Superior temporal gyrus (tissue), 1 donor: ENCODE results near the gene OR4N2.
"Not testable (repeated sequence)": the region's sequence is repeated elsewhere in the genome, so short reads cannot be mapped to it uniquely, and the experiment has no call there.

Experiments used
- DNase-seq: peaks from one replicate; pipeline ENCODE4 v3.0.0-alpha.2; 2016; ENCODE audit errors: extremely low spot score

OR4N2 gene, protein sequence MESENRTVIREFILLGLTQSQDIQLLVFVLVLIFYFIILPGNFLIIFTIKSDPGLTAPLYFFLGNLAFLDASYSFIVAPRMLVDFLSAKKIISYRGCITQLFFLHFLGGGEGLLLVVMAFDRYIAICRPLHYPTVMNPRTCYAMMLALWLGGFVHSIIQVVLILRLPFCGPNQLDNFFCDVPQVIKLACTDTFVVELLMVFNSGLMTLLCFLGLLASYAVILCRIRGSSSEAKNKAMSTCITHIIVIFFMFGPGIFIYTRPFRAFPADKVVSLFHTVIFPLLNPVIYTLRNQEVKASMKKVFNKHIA

DNA sequence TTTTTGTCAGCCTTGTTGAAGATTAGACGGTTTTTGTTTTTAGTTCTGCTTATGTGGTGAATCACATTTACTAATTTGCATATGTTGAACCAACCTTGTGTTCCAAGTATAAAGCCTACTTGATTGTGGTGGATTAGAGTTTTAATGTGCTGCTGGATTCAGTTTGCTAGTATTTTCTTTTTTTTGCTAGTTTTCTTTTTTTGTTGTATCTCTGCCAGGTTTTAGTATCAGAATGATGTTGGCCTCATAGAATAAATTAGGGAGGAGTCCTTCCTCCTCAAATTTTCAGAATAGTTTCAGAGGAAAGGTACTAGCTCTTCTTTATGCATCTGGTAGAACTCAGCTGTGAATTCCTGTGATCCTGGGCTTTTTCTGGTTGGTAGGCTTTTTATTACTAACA, at the start of gene OR4N2:
Gene OR4N2 (plus strand): TSS at position 301 of the 400 bp plus-strand sequence. CDS start 23,679 bp downstream, outside the sequence.
- DNase-seq = peak; percentile 13

DNA sequence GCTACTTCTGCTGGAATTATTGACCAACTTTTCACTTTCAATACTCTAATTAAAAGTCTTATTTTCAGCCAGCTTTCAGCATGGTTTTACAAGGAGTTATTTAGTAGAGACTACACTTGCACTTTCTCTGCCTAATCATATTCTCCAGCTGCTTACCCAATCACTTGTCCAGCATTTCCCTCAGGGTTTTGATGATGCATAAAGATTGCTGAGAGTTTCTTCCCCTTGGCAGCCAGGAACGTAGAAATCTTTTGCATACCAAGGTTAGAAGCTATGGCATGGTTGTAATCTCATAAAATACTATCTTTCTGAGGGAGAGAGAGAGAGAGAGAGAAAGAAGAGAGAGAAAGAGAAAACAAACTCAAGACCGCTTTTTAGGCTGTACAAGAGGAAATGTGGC, 49.4 kb upstream of the OR4N2 start:
- no peak for DNase-seq

DNA sequence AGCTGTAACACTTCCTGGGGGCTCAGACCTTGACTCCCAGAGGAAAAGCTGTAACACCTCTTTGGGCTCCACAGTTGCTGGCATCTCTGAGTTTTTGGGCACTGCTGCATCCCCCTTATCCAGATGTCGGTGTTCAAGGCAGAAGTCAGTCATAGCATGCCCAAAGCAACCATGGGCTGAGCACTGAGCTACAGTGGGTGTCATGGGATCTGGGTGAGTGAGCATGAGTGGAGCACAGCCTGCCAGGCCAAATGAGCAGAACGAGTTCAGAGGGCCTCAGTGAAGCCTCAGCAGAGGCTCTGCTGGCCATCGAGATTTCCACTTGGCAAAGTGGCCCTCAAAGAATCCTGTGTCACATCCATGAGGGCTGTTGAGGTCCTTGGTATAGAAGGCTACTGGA, 32.1 kb upstream of the OR4N2 start:
- DNase-seq = not testable (repeated sequence)

DNA sequence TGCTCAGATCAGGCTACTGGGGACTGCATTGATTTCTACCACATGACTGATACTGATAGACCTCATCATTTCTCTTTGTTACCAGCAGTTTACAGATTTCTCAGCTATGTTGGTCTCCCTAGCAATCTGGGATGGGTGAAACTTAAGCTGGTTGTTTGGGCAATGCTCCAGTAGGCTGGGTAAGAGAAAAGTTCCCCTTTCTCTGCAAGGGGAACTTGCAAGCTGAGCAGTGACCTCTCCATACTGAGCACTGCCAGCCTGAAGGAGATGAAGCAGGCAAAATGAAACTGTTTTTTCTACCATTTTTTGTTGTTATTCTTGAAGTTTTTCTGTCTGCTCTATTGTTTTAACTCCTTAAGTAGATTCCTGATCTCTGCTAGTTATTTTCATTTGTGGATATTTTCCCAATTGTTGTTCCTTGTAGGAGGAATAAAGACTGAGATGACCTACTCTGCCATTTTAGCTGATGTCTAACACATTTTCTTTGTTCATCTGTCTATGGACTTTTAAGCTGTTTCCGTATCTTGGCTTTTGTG, 31.6 kb upstream of the OR4N2 start:
- DNase-seq = no peak

DNA sequence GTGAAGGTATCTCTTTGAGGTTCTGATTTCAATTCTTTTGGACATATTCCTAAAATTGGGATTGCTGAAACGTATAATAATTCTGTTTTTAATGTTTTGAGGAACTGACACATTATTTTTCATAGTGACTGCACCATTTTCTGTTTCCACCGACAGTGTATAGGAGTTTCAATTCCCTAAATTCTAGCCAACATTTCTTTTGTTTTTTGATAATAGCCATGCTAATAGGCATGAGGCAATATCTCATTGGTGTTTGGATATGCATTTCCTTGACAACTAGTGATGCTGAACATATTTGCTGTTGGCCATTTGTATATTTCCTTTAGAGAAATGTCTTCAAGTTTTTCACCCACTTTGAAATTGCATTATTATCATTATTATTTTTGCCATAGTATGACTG, 31.1 kb upstream of the OR4N2 start:
- not testable (repeated sequence) for DNase-seq

DNA sequence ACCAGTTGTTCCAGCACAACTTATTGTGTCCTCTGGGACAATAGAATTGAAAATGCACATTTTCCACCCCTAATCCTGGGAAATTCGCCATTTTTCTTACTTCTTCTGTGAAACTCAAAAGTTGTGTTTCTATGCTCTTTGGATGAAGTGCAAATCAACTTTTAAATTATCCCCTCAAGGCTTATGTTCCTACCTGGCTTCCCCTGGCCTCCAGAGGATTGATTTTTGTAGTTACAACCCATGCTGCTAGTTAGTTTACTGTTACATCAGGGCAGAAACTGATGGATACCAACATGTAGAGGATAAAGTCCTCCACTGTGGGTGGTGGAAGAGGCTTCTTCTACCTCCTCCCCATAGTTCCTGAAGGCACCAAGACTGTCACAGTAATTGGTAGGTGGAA, 30.4 kb upstream of the OR4N2 start, which contains the start of gene OR4M1:
Gene OR4M1 (plus strand): TSS at position 301 of the 400 bp plus-strand sequence. CDS start 6,819 bp downstream, outside the sequence.
- DNase-seq = not testable (repeated sequence)

DNA sequence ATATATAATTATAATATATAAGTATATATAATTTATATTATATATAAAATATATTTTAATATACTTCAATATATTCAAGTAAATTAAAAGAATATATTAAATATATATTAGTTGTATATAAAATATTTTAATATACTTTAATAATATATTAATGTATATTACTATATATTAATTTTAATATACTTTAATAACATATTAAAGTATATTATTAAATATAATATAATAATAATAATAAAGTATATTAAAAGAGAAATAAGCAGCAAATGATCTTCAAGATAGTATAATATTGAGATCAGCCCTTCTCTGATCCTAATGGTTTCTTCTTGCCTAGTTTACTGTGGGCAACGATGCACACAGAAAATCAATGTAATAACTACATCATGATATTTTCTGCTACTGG, 28.0 kb upstream of the OR4N2 start:
- DNase-seq = no peak

DNA sequence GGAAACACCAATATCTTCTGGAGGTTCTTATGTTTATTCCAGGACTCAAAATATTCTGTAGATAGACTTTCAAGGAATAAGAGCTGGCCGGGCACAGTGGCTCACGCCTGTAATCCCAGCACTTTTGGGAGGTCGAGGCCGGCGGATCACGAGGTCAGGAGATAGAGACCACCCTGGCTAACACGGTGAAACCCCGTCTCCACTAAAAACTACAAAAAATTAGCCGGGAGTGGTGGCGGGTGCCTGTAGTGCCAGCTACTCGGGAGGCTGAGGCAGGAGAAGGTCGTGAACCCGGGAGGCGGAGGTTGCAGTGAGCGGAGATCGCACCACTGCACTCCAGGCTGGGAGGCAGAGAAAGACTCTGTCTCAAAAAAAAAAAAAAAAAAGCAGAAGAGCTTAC, 17.7 kb upstream of the OR4N2 start:
- not testable (repeated sequence) for DNase-seq

DNA sequence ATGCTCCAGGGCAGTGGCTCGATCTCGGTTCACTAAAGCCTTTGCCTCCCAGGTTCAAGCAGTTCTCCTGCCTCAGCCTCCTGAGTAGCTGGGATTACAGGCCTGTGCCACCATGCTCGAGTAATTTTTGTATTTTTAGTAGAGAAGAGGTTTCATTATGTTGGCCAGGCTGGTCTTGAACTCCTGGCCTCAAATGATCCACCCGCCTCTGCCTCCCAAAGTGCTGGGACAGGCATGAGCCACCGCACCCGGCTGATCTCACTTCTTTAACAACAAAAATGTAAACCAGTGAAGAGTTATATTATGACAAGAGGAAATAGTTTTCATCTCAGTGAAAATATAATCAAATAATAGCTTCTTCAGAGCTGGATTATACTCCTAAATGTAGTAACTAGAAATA, 16.3 kb upstream of the OR4N2 start:
- not testable (repeated sequence) for DNase-seq

DNA sequence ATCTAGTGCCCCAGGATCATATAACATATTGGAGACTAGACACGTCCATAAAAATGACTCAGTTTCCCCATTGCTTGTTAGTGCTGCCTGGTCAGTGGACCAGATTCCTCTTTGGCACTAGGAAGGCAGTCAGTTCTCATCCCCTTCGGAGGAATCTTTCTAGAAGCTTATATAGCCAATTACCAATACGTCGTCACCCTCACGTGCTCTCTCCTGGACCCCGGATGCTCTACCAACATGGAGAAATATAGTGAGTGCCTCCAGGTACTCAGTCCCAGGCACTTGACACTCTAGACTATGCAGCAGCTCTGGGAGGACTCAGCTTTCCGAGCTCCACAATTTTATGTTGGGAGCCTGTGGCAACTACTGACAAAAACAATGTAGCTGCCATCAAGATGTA, 15.4 kb upstream of the OR4N2 start:
- DNase-seq = not testable (repeated sequence)

DNA sequence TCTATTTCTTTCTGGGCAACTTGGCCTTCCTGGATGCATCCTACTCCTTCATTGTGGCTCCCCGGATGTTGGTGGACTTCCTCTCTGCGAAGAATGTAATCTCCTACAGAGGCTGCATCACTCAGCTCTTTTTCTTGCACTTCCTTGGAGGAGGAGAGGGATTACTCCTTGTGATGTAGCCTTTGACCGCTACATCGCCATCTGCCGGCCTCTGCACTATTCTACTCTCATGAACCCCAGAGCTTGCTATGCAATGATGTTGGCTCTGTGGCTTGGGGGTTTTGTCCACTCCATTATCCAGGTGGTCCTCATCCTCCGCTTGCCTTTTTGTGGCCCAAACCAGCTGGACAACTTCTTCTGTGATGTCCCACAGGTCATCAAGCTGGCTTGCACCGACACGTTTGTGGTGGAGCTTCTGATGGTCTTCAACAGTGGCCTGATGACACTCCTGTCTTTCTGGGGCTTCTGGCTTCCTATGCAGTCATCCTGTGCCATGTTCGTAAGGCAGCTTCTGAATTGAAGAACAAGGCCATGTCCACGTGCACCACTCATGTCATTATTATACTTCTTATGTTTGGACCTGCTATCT, 7.0 kb upstream of the OR4N2 start:
- DNase-seq = not testable (repeated sequence)

DNA sequence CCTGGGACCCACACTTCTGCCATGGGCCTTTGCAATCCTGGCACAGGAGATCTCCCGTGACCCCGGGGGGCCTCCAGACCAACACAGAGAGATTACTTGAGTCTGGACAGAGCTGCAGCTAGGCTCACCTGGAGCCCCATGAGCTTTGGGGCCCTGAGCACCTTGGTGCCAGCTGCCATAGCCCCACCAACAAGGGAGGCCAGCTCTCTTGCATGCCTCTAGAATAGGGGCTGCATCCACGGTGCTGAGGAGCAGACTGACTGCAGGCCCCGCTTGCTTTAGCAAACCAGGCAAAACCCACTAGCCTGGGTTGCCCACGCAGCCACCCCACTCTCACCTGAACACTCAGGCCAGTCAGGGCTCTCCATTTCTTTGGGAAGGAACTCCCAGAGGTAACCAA, 3.7 kb upstream of the OR4N2 start:
- no peak for DNase-seq

DNA sequence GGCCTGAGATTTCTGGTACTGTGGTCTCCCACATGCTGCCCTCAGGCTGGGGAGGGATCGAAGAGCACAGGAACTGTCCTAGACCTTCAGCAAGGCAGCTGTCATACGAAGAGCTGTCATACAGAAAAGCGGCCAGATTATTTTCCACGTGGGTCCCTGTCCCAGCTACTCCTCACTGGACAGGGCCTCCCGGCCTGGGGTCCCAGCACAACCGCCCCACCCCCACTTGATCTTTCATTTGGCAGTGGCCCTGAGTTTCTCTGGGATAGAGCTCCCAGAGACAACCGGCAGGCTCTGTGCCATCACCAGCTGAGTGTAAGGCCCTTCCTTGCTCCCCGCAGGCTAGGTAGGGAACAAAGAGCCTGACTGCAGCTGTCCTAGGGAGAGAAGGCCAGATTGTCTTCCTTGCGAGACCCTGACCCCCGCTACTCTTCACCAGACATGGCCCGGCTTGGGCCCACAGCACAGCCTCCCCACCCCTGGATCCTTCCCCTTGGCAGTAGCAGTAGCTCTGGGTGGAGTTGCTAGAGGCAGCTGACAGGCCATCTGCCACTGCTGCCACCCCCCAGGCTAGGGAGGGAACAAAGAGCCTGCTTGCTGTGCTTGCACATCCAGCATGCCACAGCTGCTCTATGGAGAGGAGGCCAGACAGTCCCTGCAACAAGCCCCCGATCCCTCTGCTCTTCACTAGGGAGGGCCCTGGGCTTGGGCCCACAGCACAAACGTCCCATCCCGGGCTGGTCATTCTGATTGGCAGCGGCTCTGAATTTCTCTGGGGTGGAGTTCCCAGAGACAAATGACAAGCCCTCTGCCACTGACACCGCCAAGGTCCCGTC, 3.1 kb upstream of the OR4N2 start:
- peak; percentile 86 for DNase-seq

DNA sequence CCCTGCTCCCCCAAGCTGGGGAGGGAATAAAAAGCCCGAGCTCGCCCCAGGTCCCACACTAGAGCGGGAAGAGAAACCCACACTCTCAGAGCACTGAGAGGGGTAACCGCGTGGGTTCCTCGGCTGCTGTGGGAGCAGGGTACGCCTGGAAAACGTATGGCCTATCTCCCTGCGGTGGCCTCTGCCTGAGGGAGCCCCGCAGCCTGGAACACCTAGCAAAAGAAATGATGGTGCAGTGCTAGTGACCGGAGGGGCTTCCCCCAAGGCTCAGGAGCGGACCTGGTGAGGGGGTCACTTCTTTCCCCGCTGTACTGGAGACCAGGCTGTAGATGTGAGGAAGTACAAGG, 2.5 kb upstream of the OR4N2 start:
- no peak for DNase-seq

DNA sequence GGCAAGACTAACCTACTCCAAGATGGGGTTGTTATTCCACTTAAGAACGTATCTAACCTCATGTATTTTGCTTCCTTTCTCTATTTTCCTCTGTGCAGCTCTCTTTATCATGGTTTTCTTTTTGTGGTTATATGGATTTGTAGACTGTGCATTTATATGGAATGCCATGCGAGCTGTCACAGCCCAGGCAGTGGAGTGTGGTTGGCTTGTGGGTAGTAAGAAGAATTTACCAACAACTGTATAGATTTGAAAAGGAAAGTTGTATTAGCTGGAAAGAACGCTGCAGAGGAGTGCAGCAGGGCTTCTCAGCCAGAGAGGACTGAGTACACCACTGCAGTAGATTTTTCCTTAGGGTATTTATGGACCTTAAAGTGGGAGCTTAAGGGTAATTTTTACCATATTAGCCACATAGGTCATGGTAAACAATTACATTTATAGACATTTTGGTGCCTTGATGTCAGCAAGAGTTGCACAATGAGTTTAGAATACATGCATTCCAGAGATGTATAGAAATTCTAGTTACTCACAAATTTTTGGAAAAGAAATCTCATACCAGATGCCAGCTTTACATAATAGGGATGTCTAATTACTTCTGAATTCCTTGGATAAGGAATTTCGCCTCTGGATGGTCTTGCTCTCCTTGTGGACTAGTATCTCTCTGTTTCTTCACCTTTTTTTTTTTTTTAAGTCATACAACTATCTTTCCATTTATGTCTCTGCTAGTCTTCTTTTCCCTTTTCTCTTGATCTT, 9.8 kb downstream of the OR4N2 start:
- DNase-seq = not testable (repeated sequence)

DNA sequence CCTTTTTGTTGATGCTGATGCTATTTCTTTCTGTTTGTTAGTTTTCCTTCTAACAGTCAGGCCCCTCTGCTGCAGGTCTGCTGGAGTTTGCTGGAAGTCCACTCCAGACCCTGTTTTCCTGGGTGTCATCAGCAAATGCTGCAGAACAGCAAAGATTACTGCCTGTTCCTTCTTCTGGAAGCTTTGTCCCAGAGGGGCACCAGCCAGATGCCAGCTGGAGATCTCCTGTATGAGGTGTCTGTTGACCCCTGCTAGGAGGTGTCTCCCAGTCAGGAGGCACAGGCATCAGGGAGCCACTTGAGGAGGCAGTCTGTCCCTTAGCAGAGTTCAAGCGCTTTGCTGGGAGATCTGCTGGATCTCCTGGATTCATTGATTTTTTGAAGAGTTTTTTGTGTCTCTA, 16.3 kb downstream of the OR4N2 start:
- DNase-seq = not testable (repeated sequence)

DNA sequence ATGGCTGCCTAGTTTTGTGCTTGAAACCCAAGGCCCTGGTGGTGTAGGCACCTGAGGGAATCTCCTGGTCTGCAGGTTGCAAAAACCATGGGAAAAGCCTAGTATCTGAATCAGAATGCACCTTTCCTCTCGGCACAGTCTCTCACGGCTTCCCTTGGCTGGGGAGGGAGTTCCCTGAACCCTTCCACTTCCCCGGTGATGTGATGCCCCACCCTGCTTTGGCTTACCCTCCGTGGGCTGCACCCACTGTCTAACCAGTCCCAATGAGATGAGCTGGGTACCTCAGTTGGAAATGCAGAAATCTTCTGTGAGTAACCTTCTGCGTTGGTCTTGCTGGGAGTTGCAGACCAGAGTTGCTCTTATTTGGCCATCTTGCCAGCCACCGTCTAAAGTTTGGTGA, 17.4 kb downstream of the OR4N2 start:
- not testable (repeated sequence) for DNase-seq

DNA sequence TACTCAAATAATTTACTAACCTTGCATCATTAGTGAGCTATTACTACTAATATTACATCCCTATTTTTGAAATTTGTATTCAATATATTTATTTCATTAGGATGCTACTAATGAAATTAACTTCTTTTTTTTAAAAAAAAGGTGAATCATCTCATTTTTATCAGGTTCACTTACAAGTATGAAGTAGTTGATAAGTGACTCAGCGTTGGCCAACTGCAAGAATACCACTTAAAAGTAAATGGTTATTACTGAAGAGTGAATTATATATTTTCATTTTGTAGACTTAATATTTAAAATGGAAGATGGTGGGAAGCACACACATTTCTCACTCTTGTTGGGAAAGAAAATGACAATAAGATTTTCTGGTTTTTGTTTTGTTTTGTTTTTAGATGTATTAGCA, 19.6 kb downstream of the OR4N2 start:
- no peak for DNase-seq

DNA sequence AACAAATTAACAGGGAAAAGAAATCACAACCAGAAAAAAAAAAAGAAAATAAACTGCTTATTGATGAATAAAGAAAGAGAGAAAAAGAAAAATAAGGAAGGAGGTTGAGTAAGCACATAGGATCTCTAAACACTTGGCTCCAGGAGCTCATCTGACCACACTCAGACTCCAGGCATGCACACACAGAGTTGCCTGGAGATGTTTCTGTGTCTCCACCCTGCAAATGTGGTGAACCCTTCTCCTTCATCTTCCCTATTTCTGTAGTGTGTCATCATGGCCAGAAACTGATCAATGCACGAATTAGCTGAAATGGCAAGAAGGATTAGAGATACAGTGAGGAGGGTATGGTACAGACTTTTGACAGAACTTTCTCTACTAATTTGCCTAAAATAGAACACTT, 20.2 kb downstream of the OR4N2 start:
- no peak for DNase-seq

DNA sequence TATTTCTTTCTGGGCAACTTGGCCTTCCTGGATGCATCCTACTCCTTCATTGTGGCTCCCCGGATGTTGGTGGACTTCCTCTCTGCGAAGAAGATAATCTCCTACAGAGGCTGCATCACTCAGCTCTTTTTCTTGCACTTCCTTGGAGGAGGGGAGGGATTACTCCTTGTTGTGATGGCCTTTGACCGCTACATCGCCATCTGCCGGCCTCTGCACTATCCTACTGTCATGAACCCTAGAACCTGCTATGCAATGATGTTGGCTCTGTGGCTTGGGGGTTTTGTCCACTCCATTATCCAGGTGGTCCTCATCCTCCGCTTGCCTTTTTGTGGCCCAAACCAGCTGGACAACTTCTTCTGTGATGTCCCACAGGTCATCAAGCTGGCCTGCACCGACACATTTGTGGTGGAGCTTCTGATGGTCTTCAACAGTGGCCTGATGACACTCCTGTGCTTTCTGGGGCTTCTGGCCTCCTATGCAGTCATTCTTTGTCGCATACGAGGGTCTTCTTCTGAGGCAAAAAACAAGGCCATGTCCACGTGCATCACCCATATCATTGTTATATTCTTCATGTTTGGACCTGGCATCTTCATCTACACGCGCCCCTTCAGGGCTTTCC, 24.2 kb downstream of the OR4N2 start:
- not testable (repeated sequence) for DNase-seq

DNA sequence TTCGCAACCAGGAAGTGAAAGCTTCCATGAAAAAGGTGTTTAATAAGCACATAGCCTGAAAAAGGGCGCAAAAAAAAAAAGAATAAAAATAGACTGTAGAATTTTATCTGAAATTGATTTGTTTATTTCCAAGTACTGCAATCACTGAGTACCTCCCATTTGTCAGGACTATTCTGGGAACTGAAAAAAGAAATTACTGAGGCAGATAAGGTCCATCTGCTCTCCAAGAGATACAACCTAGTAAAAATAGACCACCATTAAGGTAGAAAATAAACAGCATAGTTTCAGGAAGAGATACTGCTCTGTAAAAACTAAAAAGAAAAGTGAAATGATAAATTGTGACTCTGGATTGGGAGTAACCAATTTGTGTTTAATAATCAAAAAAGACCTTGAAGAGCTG, 24.7 kb downstream of the OR4N2 start:
- DNase-seq = no peak
